Stimulated activated CD8-positive, alpha-beta memory T cell treated with anti-CD3 and anti-CD28 coated beads, Interleukin-12 subunit alpha, Interleukin-12 subunit beta, amount 100 ng/mL, for 4 hours (primary cell): ENCODE data around the gene SPEM3.
"Not testable (repeated sequence)": the region's sequence is repeated elsewhere in the genome, so short reads cannot be mapped to it uniquely, and the experiment has no call there.

Source experiments
- DNase-seq: peaks from one replicate; pipeline ENCODE4 v3.0.0-alpha.2; 2020; ENCODE audit warnings: low read depth

Gene SPEM3

GRCh38 chr17:7442142-7442541 lies 13.5 kb downstream of the SPEM3 start:
- no peak for DNase-seq

GRCh38 chr17:7443499-7444485 lies 15.1 kb downstream of the SPEM3 start:
- no peak for DNase-seq

GRCh38 chr17:7444682-7445618 lies 16.3 kb downstream of the SPEM3 start, which contains the start of gene CHRNB1:
TSS of gene CHRNB1 (plus strand) at chr17:7445061. CDS start at chr17:7445128, 67 bp downstream.
- DNase-seq, result no peak

- DNase-seq, result no peak
Observed at GRCh38 chr17:7445619-7445968, 16.9 kb downstream of the SPEM3 start.

GRCh38 chr17:7448461-7448860 lies 19.8 kb downstream of the SPEM3 start:
- no peak for DNase-seq

GRCh38 chr17:7459961-7460545 lies 31.4 kb downstream of the SPEM3 start:
- no peak for DNase-seq

GRCh38 chr17:7460850-7461660 lies 32.4 kb downstream of the SPEM3 start:
- DNase-seq, result no peak

GRCh38 chr17:7462474-7463371 lies 34.1 kb downstream of the SPEM3 start:
- DNase-seq, result no peak

GRCh38 chr17:7463372-7463846 lies 34.8 kb downstream of the SPEM3 start:
- no peak for DNase-seq

- DNase-seq, result no peak
Observed at GRCh38 chr17:7464081-7464480, 35.4 kb downstream of the SPEM3 start.

GRCh38 chr17:7465597-7466275 lies 37.1 kb downstream of the SPEM3 start:
- DNase-seq, result no peak

GRCh38 chr17:7466318-7466638 lies 37.6 kb downstream of the SPEM3 start:
- DNase-seq, result no peak

GRCh38 chr17:7466639-7467341 lies 38.1 kb downstream of the SPEM3 start:
- DNase-seq, result no peak

- DNase-seq, result no peak
Observed at GRCh38 chr17:7467498-7467897, 38.8 kb downstream of the SPEM3 start.

- DNase-seq, result no peak
Observed at GRCh38 chr17:7468290-7468689, 39.6 kb downstream of the SPEM3 start.

- no peak for DNase-seq
Observed at GRCh38 chr17:7468804-7469389, 40.2 kb downstream of the SPEM3 start.

- not testable (repeated sequence) for DNase-seq
Observed at GRCh38 chr17:7469843-7470242, 41.2 kb downstream of the SPEM3 start.

- DNase-seq, result not testable (repeated sequence)
Observed at GRCh38 chr17:7470457-7470973, 41.9 kb downstream of the SPEM3 start.
